Brain microvascular endothelial cell (primary cell): Measurements from ENCODE around the gene LINC01488.
A peak's percentile ranks its signal among the peaks of the same experiment; 100 is the strongest.

Experiments used
- DNase-seq: peaks from one replicate; pipeline ENCODE4 v3.0.0-alpha.2; 2020
- H3K27ac ChIP-seq: fragments of 250-450 bp; sonication (Bioruptor Pico); 2 replicates; pipeline ENCODE4 v1.5.1; 2020; ENCODE audit warnings: mild to moderate bottlenecking, moderate library complexity
- H3K27me3 ChIP-seq: fragments of 250-450 bp; sonication (Bioruptor Pico); replicated peaks from 2 replicates; pipeline ENCODE4 v1.5.1; 2020; ENCODE audit warnings: mild to moderate bottlenecking
- H3K36me3 ChIP-seq: fragments of 250-450 bp; sonication (Bioruptor Pico); replicated peaks from 2 replicates; pipeline ENCODE4 v1.5.1; 2020; ENCODE audit warnings: mild to moderate bottlenecking
- H3K4me3 ChIP-seq: 2 replicates; pipeline ENCODE4 v1.5.1; 2011; ENCODE audit warnings: low read depth, mild to moderate bottlenecking, control low read depth, low read length, moderate library complexity
- CTCF ChIP-seq: IDR thresholded peaks from 2 replicates; pipeline ENCODE4 v1.5.1; 2011; ENCODE audit warnings: low read depth, mild to moderate bottlenecking, moderate library complexity, low read length, control low read depth, inconsistent platforms; ENCODE audit errors: missing control alignments
- in situ Hi-C: cut with HindIII; loops from 2 replicates; pipeline ENCODE4 v1.10.0; 2017; ENCODE audit warnings: low sequenced_read_pairs, low pct_ligation_motif_present

Gene LINC01488

DNA sequence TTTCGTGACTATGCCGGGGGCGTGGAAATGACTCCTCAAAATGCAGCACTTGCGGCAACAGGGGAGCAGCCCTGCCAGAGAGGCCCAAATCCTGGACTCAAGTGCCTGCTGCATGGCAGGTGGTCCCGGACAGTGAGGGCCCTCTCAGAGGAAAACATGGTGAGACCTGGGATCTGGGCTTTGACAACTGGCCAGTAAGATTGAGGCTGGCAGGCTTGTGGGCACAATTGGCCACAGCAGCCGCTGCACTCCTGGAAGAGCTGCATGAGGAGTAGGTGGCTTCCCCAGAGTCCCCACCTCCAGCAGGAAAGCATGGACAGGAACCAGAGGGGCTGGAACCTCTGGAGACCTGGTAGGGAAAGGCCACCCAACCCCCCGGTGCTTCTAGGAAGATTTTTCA, 13.4 kb downstream of the LINC01488 start:
- no peak for DNase-seq
- TF ChIP-seq CTCF: no peak
- in situ Hi-C loops: no loop called here
- H3K27ac ChIP-seq: no peak overlapping the region
- no peak overlapping the region for H3K4me3 ChIP-seq
- H3K36me3 ChIP-seq: no peaks in the 10 kb centered on the region
- no peaks in the 10 kb centered on the region for H3K27me3 ChIP-seq

- in situ Hi-C loops: no loop called here
- no peak for TF ChIP-seq CTCF
- no peaks in the 10 kb centered on the region for H3K36me3 ChIP-seq
- no peak overlapping the region for H3K4me3 ChIP-seq
- H3K27me3 ChIP-seq: no peaks in the 10 kb centered on the region
- no peak overlapping the region for H3K27ac ChIP-seq
- no peak for DNase-seq
These were observed 14.2 kb downstream of the LINC01488 start for GRCh38 chr11:69495441-69496201.

GRCh38 chr11:69496202-69496557, 14.7 kb downstream of the LINC01488 start:
- no peak for DNase-seq
- in situ Hi-C loops: no loop called here
- no peak overlapping the region for H3K27ac ChIP-seq
- no peak overlapping the region for H3K4me3 ChIP-seq
- TF ChIP-seq CTCF: no peak
- no peaks in the 10 kb centered on the region for H3K27me3 ChIP-seq
- H3K36me3 ChIP-seq: no peaks in the 10 kb centered on the region

- in situ Hi-C loops: no loop called here
- no peak for TF ChIP-seq CTCF
- H3K27ac ChIP-seq: peak overlapping the region; percentile 44
- no peak overlapping the region for H3K4me3 ChIP-seq
- DNase-seq: no peak
- H3K27me3 ChIP-seq: no peaks in the 10 kb centered on the region
- H3K36me3 ChIP-seq: no peaks in the 10 kb centered on the region
These were observed 15.3 kb downstream of the LINC01488 start for GRCh38 chr11:69496631-69497220.

GRCh38 chr11:69497221-69497787, 15.8 kb downstream of the LINC01488 start:
- no peak overlapping the region for H3K4me3 ChIP-seq
- peak; percentile 96 for DNase-seq
- no peak for TF ChIP-seq CTCF
- no peaks in the 10 kb centered on the region for H3K36me3 ChIP-seq
- no peaks in the 10 kb centered on the region for H3K27me3 ChIP-seq
- in situ Hi-C loops: no loop called here
- H3K27ac ChIP-seq: no peak overlapping the region
